GM18526 (cell line): ENCODE measurements around the gene ACO2.

Experiments used
- POLR2A ChIP-seq: IDR thresholded peaks from 3 replicates; pipeline ENCODE4 v1.6.1; 2011; ENCODE audit not compliant: insufficient read length; ENCODE audit errors: extremely low read depth

Gene ACO2

DNA sequence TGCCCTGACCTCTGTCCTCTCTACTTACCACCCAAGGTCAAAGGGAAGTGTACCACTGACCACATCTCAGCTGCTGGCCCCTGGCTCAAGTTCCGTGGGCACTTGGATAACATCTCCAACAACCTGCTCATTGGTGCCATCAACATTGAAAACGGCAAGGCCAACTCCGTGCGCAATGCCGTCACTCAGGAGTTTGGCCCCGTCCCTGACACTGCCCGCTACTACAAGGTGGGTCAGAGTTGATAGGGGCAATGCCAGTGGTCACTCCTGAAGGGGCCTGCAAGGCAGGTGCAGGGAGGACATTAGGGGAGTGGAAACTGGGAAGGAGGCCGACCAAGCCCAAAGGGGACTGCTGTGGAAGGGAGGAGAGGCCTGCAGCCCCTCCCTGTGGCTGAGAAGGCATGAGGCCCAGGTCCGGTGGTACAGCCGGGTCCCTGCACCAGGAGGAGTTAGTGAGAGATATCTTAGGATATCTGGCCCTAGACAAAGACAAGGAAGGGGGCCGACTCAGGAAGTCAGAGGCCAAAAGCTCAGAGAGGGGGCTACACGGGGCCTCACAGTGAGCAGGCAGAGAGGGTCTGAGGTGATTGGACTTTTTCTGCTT is 57.4 kb downstream of the ACO2 start:
- no peak for TF ChIP-seq POLR2A

DNA sequence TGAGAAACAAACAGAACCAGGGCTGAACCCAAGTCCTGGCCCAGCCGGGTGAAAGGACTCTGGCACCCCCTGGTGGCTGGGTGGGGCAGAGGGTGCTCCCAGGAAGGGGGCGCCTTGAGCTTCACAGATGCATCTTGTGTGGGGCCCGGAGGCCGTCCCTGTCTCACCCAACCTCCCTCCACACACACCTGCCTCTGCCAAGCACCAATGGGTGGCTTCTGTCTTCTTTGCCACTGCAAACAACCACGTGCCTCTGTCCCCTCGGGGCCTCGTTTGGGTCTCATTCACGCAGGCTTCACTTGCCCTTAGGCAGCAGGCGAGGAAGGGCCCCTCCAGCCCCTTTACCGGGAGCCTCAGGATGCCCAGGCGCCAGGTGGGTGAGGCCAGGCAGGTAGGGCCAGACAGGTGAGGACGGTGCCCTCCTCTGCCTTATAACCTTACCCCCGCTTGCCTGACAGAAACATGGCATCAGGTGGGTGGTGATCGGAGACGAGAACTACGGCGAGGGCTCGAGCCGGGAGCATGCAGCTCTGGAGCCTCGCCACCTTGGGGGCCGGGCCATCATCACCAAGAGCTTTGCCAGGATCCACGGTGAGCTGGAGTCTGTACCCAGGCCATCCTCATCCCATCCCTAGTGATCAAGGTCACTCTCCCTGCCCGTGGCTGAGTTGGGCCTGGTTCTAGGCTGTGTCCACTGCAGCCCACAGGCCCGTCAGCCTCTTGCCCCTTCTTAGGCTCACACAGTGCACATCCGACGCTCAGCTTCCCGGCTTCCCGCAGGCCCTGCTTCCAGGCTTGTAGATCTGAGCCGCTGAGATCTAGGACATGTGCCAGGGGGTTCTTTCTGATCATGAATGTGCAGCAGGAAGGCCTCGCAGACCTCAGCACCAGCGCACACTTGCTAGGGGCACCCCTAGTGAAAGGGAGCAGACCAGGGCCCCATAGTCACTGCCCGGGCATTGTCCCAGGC is 58.2 kb downstream of the ACO2 start:
- TF ChIP-seq POLR2A, result no peak

DNA sequence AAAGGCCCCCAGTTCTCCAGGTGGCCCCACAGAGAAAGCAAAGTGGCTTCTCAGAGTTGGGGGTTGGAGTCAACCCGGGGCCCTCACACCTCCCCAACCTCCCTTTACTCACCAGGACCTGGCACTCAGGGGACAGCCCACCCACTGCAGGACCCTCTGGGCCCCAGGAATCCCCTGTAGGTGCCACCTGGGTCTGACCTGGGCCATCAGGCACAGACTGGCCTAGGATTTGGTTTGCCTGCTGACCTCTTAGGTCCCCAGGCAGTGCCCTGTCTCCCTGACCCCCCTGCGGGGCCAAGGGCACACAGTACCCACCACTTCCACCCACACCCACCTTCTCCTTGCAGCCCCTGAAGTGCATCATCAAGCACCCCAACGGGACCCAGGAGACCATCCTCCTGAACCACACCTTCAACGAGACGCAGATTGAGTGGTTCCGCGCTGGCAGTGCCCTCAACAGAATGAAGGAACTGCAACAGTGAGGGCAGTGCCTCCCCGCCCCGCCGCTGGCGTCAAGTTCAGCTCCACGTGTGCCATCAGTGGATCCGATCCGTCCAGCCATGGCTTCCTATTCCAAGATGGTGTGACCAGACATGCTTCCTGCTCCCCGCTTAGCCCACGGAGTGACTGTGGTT is 59.3 kb downstream of the ACO2 start:
- TF ChIP-seq POLR2A, result no peak

DNA sequence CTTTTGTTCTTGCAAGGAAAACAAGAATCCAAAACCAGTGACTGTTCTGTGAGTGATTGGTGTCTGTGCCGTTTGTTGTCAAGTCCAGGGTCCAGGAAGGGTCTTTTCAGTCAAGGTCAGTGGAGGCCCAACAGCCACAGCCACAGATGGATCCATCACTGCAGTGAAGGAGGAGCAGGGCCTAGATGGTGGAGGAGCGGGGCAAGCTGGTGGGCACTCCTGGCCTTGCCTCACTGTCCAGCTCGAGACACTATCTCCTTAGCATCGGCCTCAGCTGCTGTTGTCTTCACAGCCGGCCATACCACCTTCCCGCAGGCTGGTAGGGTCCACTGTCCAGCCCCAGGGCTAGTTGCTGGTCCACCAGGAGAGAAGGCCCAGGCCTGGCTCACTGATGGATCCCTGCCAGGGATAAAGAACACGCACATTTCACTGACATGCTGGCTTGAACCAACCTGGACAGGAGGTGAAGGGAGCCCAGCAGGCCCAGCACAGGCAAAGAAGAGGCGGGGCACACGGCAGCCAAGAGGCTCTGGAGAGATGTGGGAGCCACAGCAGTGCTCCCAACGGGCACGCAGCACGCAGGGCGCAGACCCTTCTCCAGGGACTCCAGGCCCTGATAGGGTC is 60.1 kb downstream of the ACO2 start:
- no peak for TF ChIP-seq POLR2A

DNA sequence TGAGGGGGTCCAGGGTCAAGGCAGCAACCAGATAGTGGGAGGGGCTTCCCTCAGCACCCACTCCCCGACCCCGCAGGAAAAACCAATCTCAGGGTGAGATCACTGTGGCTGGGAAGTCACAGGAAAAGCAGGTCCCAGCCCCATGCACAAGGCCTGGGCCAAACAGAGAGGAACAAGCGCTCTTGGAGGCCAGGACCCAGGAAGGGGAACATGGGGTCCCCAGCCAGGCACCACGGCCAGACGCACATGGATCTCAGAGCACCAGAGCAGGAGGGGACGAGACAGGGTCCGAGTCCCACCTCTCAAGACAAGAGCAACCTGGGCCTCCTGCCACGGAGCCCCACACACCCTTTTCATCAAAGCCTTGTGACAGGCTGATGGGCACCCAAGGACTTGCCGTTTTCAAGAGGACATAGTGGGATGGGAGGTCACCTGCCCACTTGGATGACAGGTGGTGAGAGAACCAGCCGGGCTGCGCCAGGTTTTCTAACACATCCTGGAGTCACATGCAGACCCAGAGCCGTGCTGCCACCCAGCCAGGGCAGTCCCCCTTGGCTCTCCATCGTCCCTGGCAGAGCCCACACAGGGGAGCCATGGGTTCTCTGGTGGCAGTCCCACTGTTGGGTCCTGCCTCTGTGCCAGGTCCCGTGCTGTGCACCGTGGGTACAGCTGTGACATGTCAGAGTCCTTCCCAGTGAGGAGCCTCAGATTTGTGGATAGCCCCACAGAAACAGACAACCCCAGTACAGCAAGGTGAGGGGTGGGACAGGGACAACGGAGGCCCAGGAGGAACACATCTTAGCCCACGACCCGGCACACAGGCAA is 62.2 kb downstream of the ACO2 start:
- no peak for TF ChIP-seq POLR2A

DNA sequence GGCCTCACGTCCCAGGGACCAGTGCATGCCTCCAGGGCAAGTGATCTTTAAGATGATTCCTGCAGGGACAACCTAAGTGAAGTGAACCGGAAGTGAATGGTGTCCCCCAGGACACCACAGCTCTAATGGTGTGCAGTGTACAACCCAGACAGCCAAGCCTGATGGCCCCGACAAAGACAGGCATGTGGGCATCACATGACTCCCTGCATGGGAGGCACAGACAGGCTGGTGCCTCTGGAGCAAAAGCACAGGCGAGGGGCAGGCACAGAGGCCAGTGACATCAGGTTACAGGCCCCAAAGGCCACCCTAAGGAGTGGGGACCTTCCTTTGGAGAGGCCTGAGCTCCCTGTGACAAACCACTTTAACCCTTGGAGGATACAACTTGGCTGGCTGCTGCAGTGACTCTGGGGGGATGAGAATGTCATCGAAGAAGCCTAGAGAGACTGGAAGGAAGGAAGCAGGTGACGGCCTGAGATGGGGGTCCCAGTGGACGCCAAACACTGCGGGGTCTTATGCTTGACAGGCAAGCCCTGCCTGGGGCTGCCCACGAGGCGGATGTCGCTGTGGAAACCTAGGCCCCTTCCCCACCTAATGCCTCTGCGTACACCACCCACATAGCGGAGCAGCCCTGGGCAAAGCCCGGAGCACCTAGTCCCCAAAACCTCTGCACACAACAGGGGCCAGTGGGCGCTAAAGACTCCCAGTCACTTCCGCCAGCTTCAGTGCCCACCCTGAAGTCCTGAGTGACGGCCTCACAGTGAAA is 63.0 kb downstream of the ACO2 start:
- no peak for TF ChIP-seq POLR2A

DNA sequence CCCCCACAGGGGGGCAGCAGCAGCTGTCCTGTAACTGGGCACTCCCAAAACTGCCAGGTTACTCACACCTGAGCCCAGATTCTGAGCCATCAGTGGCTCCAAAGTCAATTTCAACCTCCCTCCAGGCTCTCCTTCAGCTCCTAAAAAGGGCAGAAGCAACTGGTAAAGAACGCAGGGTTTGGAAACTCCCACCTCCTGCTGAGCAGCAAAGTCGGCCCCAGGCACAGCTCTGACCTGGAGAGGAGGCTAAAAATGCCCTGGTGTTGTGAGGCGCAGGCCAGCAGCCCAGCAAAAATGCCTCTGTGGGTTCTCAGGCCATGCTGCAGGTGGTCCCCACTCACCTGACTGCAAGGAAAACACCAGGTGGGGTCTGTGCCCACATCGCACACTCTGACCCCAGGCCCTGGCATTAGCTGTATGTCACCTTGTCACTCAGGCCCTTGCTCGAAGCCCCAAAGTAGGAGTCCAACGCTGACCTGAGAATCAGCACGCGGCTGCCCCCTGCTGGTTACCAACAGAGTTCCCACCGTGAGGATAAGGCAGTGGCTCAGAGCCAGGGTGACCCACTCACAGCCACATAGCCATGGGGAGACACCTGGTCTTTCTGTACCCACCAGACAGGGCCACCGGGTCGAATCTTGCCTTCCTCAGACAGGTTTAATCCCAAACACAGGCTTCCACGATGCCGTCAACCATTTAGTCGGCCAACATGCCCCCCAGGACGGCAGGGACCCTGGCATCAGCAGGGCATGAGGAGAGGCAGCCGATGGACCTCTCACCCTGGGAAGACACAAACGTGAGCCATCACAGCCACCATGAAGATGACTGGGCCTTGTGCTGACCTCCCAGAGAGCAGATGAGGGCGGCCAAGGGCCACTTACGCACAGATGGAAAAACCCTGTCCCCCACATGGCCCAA is 64.2 kb downstream of the ACO2 start:
- no peak for TF ChIP-seq POLR2A

DNA sequence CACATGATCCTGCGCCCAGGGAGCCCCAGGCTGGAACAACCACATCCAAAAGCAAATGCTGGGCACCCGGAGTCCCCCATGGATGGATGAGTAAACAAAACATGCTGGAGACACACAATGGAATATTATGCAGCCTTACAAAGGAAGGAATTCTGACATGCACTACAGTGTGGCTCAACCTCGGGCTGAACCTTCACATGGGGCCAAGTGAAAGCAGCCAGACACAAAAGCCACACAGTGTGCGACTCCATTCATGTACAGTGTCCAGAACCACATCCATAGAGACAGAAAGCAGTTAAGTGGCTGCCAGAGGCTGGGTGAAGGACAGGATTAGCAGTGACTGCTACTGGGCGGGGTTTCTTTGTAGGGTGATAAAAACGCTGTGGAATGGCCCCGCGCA is 65.3 kb downstream of the ACO2 start:
- no peak for TF ChIP-seq POLR2A

DNA sequence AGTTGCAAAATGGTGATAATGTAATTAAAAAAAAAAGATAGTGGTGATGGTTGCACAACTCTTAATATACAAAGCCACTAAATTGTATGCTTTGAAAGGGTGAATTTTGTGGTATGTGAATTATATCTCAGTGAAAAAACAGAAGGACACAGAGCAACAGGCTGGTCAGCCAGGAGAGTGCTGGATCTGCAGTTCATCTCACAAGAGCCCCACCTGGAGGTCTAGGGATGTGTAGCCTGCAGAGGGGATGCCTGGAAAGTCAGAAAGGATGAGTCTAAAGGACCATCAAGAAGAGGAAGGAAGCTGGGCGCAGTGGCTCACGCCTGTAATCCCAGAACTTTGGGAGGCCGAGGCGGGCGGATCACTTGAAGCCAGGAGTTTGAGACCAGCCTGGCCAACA is 66.3 kb downstream of the ACO2 start:
- no peak for TF ChIP-seq POLR2A

DNA sequence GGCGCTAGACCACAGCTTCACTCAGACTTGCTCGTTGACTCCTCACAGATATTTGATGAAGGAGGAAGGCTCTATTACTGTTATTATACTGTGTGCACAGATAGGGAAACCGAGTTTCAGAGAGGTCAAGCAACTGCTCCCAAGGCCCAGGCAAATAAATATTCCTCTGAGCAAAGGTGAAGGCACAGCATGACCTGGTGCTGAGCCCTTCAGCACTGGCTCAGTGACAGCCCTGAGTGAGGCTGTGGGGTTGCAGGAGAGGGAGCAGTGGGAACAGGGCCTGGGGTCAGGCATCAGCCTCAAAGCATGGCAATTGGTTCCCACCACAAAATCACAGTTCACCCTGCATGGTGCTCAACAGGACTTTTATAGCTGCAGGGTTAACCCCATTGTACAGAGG is 68.3 kb downstream of the ACO2 start:
- no peak for TF ChIP-seq POLR2A

DNA sequence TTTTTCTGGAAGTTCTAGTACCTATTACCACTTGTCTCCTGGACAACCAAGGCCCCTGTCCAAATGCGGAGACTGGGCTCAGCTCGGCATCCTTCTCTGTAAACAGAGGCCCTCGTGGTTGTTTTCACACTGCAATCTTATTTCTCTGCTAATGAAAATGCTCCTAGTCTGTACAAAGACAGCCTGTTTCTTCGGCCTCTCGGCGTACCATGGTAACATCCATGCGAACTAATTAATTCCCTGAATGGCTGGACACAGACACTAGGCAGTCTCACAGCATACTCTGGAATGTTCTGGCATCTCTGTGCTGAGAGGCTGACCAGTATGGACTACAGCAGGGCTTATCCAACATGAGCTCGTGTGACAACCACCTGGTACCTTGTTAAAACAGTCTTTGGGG is 69.7 kb downstream of the ACO2 start:
- TF ChIP-seq POLR2A, result no peak

DNA sequence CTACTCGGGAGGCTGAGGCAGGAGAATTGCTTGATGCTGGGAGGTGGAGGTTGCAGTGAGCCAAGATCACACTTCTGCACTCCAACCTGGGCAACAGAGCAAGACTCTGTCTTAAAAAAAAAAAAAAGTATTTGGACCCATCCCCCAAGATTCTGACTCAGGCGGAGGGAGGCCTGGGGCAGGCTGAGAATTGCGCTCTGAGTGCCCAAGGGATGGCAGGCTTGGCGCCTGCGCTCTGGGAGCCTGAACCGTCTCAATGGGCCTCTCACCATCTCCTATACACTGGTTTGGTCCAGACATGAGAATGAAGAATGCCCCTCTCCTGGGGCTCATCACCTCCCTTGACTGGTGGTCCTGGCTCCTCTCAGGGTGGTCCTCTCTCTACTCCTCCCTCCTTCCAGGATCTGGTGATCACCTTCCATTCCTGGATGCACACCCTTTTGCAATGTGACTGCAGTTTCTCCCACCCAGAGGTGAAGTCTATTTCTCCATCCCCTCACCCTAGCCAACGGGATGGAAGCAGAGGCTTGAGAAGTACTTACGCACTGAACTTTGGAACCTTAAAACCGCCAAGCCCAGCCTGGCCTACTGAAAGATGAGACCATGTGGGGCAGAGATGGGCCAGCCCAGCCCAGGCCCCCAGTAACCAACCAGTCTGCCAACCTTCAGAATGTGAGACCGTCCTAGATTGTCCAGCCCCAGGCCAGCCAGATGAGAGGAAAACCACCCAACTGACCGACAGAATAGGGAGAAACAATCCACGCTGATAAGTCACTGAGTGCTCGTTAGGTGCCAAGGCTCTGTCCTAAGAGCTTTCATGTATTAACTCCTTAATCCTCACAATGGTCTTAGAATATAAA is 70.5 kb downstream of the ACO2 start:
- no peak for TF ChIP-seq POLR2A
